Left renal pelvis (tissue), 4 donors: ENCODE data around the gene EPHA10. TPM values are rescaled to one million over a fixed set of nuclear protein-coding genes. Genes with fewer than 3 reads are reported as not detected.
"Not testable (repeated sequence)": the region's sequence is repeated elsewhere in the genome, so short reads cannot be mapped to it uniquely, and the experiment has no call there.

Experiments used
- DNase-seq, 4 donors: peaks; one replicate each; pipeline ENCODE4 v3.0.0-alpha.2; 2013; ENCODE audit warnings: low read depth in 4 of 4, low spot score in 3 of 4
- polyA plus RNA-seq, 4 donors: library from polyadenylated mRNA; unstranded; fragments of 120-200 nt; gene quantifications; one replicate each; pipeline ENCODE4 v1.2.1, GENCODE V29; 2013; ENCODE audit not compliant: insufficient read length in 4 of 4

Gene EPHA10
- polyA plus RNA-seq, 4 donors, result 0.09 to 0.40 (median 0.24) TPM

DNA sequence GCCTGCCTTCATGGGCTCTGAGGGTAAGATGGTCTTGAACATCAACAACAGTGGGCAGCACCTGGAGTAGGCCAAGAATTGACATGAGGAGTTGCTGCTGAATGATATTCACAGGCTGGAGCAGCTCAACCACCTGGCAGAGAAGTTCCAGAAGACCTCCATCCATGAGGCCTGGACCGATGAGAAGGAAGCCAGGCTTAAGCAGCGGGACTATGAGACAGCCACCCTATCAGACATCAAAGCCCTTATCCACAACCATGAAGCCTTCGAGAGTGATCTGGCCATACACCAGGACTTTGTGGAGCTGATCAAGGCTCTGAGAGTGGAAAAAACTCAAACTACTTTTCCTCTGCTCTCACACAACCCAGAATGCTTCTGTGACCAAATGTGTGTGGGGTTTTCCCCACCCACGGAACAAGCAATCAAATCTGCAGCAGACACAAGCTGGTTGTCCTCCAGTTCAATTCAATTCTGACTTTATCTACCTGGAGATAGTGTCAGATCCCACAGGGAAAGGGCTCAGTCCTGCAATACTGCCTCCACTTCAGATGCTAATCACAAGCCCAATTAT, 12.1 kb upstream of the EPHA10 start:
- no peak for DNase-seq

- not testable (repeated sequence) for DNase-seq
Observed at GRCh38 chr1:37771440-37771839, 6.5 kb upstream of the EPHA10 start.

DNA sequence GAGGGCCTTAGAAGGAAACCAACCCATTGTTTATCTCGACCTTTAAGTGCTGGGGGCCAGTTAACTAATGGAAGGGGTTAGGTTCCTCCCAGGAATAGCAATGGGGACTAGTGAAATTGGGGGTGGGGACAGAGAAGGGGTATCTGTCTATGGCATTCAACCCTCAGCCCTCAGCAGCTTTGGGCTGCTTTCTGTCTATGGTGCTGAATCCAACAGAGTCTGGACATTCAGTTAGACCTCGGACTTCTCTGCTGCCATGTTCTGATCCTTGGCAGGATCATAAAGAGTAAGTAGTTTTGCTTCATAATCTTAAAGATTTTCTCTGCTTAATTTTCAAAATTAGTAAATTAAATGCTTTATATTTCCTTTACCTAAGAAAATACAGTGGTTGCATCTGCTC, 2.6 kb upstream of the EPHA10 start:
- DNase-seq, result no peak

GRCh38 chr1:37765916-37766664, 1.2 kb upstream of the EPHA10 start:
- DNase-seq, result no peak

- peak; percentile 43 to 59 (median 53) for DNase-seq
Observed at GRCh38 chr1:37764414-37764825, 500 bp downstream of the EPHA10 start.

DNA sequence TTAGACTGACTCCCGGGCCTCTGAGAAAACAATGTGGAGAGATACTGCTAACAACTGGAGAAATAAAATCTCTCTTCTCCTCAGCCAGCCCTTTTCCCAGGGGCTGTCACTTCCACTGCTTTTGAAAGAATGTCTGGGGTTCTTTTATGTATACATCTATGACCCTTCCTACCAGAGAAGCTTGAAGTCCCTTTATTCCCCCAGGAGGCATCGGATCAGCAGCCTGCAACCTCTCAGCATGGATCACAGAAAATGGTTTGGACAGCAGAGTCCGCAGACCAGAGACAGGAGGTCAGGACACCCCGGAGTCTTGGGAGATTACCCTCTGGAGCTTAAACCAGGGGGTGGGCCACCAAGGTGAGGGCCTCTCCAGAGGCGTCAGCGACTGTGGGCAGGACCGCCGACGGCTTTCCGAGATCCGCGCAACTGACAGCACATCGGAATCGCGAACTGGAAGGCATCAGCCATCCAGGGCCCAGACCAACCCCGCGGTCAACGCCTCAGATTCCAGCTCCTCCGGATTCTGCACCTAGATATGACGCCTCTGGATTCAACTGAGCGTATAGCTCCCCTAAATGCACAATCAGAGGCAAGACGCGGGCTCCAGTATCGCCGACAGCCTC, 1.0 kb downstream of the EPHA10 start:
- no peak for DNase-seq

DNA sequence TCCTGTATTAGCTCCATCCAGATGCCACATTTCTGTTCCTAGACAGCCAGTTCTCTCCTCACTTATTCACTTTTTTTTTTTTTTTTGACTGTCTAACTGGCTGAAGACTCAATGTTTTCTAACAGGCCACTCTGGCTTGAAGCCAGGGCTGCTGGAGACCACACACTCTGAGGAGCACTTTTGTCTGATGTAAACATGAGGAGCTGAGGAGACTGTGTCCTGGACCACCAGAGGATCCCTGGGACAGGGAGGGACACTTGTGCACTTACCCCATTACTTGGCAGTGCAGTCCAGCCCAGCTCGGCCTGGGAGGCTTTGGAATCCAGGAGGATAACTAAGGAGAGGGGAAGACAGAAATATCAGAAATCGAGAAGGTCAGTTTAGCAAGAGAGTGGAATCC, 2.4 kb downstream of the EPHA10 start:
- DNase-seq, result no peak

DNA sequence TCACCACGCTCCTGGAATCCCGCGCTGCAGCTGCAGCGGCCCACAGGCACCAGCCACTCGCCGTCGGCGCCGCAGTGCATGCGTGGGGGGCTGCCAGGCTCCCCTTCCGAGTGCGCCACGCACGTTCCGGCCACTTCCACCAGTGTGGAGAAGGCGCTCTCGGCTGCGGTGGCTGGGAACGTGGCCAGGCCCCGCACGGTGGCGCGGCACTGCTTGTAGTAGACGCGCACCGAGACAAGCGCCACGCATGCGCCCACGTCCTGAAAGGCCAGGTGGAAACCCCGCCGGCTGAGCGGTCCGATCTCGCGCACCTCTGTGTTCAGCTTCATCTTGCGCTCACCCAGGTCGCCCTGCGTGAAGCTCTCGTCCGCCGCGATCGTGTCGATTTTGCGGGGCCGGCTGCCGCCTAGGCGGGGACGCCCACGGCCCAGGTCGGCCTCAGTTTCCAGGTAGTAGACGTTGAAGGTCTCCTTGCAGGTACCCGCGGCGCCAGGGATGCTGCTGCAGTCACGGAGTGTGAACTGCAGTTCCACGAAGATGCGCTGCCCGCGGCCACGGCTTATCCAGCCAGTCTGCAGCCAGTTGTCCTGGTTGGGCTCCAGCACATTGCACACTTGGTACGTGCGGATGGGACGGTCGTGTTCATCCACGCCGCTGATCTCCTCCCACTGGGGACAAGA, 3.4 kb downstream of the EPHA10 start:
- DNase-seq, result no peak

GRCh38 chr1:37759451-37759850, 5.5 kb downstream of the EPHA10 start:
- DNase-seq, result no peak

DNA sequence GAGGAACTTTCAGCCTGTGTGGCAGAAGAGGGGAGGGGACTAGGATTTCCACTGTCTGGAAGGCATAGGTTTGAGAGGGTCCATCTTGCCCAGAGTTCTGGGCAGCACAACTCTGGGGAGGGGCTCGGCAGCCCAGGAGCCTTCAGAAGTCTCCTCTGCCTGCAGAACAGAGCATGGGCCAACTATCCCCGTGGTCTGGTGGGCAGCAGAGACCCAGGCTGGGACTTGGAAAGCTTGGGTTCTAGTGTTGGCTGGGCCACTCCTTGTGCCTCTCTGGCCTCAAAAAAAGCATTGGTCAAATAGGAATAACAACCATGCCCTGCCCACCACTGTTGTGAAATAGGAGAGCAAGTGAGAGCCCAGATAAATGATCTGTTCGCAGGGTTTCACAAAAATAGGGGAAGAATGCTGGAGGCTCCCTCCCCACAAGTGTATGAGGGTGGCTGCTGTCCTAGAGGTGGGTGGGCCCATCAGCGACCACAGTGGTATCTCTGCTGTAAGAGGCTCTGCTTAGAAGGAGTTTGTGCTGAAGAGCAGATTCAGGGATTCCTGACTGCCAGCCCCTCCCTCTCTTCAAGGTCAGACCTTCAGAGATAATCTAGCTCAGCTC, 8.9 kb downstream of the EPHA10 start:
- DNase-seq, result no peak

- no peak for DNase-seq
Observed at GRCh38 chr1:37755290-37755689, 9.6 kb downstream of the EPHA10 start.

GRCh38 chr1:37753473-37754321, 11.2 kb downstream of the EPHA10 start:
- no peak for DNase-seq

GRCh38 chr1:37752583-37753471, 12.1 kb downstream of the EPHA10 start:
- DNase-seq, result peak in 1 of 4 donors; percentile 4

- DNase-seq, result no peak
Observed at GRCh38 chr1:37752213-37752582, 12.7 kb downstream of the EPHA10 start.

DNA sequence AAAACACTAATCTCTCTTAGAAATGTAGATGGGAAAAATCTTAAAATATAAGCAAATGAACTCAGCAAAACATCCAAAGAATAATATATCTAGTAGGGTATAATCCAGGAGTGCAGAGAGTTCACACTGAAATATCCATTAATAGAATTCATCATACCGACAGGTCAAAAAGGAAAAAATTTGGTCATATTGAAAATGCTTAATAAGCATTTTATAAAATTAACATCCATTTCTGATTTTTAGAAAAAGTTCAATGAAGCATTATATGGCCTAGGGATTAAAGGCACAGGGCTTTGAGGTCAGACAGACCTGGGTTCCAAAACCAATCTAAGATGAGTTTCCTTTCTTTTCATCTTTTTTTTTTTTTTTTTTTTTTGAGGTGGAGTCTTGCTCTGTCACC, 16.4 kb downstream of the EPHA10 start:
- no peak for DNase-seq

DNA sequence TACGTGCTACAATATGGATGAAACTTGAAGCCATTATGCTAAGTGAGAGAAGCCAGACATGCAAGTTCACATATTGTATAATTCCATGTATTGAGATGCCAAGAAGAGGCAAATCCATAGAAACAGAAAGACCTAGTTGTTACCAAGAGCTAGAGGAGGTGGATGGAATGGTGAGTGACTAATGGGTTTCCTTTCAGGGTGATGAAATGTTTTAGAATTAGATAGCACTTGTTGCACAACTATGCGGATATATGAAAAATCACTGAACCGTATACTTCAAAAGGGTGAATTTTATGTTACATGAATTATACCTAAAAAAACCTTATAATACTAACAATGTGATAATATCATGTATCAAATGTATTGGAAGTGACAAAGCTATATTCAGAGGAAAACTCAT, 18.1 kb downstream of the EPHA10 start:
- no peak for DNase-seq

DNA sequence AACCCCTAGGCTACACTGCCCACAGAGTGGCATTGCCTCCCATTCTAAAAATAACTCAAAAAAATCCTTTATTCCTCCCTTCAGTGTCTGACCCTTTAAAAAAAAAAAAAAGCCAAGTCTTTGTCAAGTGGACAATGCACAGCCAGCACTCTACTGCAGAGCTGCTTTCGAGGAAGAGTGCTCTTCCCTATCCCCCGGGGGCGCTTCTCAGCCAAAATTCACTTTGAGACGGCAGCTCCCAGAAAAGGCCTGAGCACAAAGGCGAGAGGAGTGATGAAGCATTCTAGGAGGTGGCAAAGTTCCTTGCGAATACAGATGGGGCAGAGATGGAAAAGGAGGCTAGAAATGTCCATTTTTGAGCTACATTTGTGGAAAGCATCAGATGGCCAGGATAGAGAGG, 23.3 kb downstream of the EPHA10 start:
- DNase-seq, result no peak

DNA sequence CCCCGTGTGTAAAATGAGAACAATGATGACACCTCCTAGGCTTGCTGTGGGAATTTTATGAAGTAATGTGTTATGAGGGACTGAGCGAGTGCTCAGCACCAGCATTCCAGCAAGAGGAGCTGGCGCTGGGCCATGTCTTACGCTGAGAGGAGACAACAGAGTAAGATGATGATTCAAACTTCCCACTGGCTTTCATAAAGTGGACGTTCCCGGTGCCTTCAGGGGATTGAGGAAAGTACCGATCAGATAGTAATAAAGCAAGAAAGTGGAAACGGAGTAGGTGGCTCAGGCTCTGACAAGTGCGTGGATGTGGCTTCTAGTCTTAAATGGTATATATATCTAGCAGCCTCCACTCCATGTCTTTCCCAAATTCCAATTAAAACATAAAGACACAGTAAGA, 23.8 kb downstream of the EPHA10 start:
- DNase-seq, result no peak

DNA sequence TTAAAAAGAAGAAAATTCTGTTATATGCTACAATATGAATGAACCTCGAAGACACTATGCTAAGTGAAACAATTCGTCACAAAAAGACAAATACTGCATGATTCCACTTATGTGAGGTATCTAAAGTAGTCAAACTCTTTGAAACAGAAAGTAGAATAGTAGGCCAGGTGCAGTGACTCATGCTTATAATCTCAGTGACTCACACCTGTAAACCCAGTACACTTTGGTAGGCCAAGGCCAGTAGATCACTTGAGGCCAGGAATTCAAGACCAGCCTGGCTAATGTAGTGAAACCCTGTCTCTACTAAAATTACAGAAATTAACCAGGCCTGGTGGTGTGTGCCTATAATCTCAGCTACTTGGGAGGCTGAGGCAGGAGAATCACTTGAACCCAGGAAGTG, 25.7 kb downstream of the EPHA10 start:
- DNase-seq, result no peak
